Fibroblast of pulmonary artery (primary cell): ENCODE results near the gene PCGF5.
A peak's percentile ranks its signal among the peaks of the same experiment; 100 is the strongest.

Source experiments
- DNase-seq: peaks from one replicate; pipeline ENCODE4 v3.0.0-alpha.2; 2010; ENCODE audit warnings: low read depth
- H3K4me3 ChIP-seq: replicated peaks from 2 replicates; pipeline ENCODE4 v1.5.1; 2011; ENCODE audit warnings: low read depth, mild to moderate bottlenecking, control low read depth, low read length, moderate library complexity
- CTCF ChIP-seq: IDR thresholded peaks from 2 replicates; pipeline ENCODE4 v1.5.1; 2011; ENCODE audit warnings: mild to moderate bottlenecking, control low read depth, low read length, inconsistent platforms; ENCODE audit errors: missing control alignments

The PCGF5 gene

GRCh38 chr10:91198781-91199180 lies 21.7 kb upstream of the PCGF5 start:
- H3K4me3 ChIP-seq, result peak overlapping the region; percentile 4
- no peak for TF ChIP-seq CTCF
- peak; percentile 87 for DNase-seq

- no peak for TF ChIP-seq CTCF
- no peak for DNase-seq
Observed at GRCh38 chr10:91200314-91201212, 19.9 kb upstream of the PCGF5 start.

GRCh38 chr10:91201213-91201996 lies 19.1 kb upstream of the PCGF5 start:
- no peak for TF ChIP-seq CTCF
- DNase-seq, result no peak
- no peak overlapping the region for H3K4me3 ChIP-seq

More at GRCh38 chr10:91200314-91201212, 19.9 kb upstream of the PCGF5 start:
- no peak overlapping the region for H3K4me3 ChIP-seq

GRCh38 chr10:91206427-91206826 lies 14.0 kb upstream of the PCGF5 start:
- no peak overlapping the region for H3K4me3 ChIP-seq
- TF ChIP-seq CTCF, result no peak
- DNase-seq, result no peak

GRCh38 chr10:91206837-91207474 lies 13.5 kb upstream of the PCGF5 start:
- DNase-seq, result no peak
- no peak for TF ChIP-seq CTCF
- H3K4me3 ChIP-seq, result no peak overlapping the region

GRCh38 chr10:91208642-91209041 lies 11.8 kb upstream of the PCGF5 start:
- H3K4me3 ChIP-seq, result no peak overlapping the region
- TF ChIP-seq CTCF, result no peak
- DNase-seq, result no peak
